GM12874 (cell line): Measurements from ENCODE around the gene MLF2.

Source experiments
- CTCF ChIP-seq: IDR thresholded peaks from 2 replicates; pipeline ENCODE4 v1.5.1; 2011; ENCODE audit warnings: low read depth, mild to moderate bottlenecking, control low read depth, low read length, moderate library complexity; ENCODE audit not compliant: insufficient read depth

MLF2 gene

GRCh38 chr12:6758506-6759095, 5.7 kb upstream of the MLF2 start:
- no peak for TF ChIP-seq CTCF

GRCh38 chr12:6757028-6757690, 4.2 kb upstream of the MLF2 start:
- no peak for TF ChIP-seq CTCF

GRCh38 chr12:6754411-6754810, 1.5 kb upstream of the MLF2 start:
- no peak for TF ChIP-seq CTCF

GRCh38 chr12:6753772-6754356, 923 bp upstream of the MLF2 start:
- TF ChIP-seq CTCF, result no peak

- TF ChIP-seq CTCF, result no peak
These were observed 597 bp downstream of the MLF2 start for GRCh38 chr12:6752167-6752920.

- TF ChIP-seq CTCF, result no peak
These were observed 1.2 kb downstream of the MLF2 start for GRCh38 chr12:6751767-6752166.

GRCh38 chr12:6750506-6750905, 2.4 kb downstream of the MLF2 start:
- no peak for TF ChIP-seq CTCF
